Naive B cell (primary cell): ENCODE data around the gene CAPN9. TPM values are rescaled to one million over a fixed set of nuclear protein-coding genes. Genes with fewer than 3 reads are reported as not detected.

ENCODE experiments used
- ATAC-seq, 2 donors: fragments of 150-1000 bp; cut with Tn5 transposase; 2 replicates each; pipeline ENCODE4 v1.10.0; 2021; ENCODE audit warnings: low read depth in 2 of 2, mild to moderate bottlenecking in 2 of 2, moderate library complexity in 2 of 2
- DNase-seq: peaks from one replicate; pipeline ENCODE4 v3.0.0; 2022
- H3K27ac Mint-ChIP-seq, 6 donors: one replicate each; pipeline ENCODE4 v1.8.0; 2020 to 2022; ENCODE audit warnings: mild to moderate bottlenecking in 6 of 6, mixed read lengths in 6 of 6, moderate library complexity in 5 of 6, inconsistent platforms in 2 of 6
- H3K27me3 Mint-ChIP-seq, 3 donors: one replicate each; pipeline ENCODE4 v1.8.0; 2021 to 2022; ENCODE audit warnings: mixed read lengths in 3 of 3, mild to moderate bottlenecking in 1 of 3
- H3K36me3 Mint-ChIP-seq, 2 donors: one replicate each; pipeline ENCODE4 v1.8.0; 2020 to 2022; ENCODE audit warnings: mixed read lengths in 2 of 2, inconsistent platforms in 1 of 2, mild to moderate bottlenecking in 1 of 2
- H3K4me1 Mint-ChIP-seq, 3 donors: one replicate each; pipeline ENCODE4 v1.8.0; 2020 to 2022; ENCODE audit warnings: mixed read lengths in 3 of 3, inconsistent platforms in 1 of 3, mild to moderate bottlenecking in 1 of 3, moderate library complexity in 1 of 3
- H3K4me3 Mint-ChIP-seq, 8 donors: one replicate each; pipeline ENCODE4 v1.8.0; 2020 to 2022; ENCODE audit warnings: mild to moderate bottlenecking in 8 of 8, mixed read lengths in 8 of 8, moderate library complexity in 8 of 8, inconsistent platforms in 2 of 8
- H3K9me3 Mint-ChIP-seq, 7 donors: one replicate each; pipeline ENCODE4 v1.8.0; 2020 to 2022; ENCODE audit warnings: mixed read lengths in 7 of 7, mild to moderate bottlenecking in 5 of 7, inconsistent platforms in 2 of 7, moderate library complexity in 1 of 7
- polyA plus RNA-seq, 6 donors: library from polyadenylated mRNA; unstranded; fragments of 300-500 nt; fragmentation: Illumina TruSeq; gene quantifications; one replicate each; pipeline ENCODE4 v1.2.3, GENCODE V29; 2021; ENCODE audit warnings: low read depth in 6 of 6

The CAPN9 gene
- polyA plus RNA-seq, 6 donors from 2014 or later: not detected

DNA sequence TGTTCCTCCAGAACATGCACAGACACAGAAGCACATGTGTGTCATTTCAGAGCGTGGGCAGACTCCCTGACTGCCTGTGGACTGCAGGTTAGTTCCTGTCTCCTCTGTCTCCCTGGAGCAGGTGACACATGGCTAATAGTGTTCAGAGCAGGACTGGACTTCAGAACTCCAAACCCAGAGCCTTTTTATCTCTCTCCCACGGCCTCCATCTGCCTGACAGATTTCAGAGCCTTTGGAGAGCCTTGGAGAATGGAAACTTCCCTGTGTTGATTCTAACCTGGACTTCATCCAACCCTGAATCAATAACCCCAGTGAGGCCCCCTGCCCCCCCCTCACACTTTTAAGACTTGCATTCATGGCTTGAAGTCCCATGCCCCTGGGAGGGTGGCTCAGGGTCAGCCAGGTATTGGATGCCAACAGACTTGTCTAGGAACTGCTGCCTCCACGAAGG lies 76.8 kb downstream of the CAPN9 start:
- Mint-ChIP-seq H3K9me3 (no peaks in the 10 kb centered on the region), H3K4me3 (no peak overlapping the region), H3K27me3 (peaks cover 8 to 47% (median 37%) of the 10 kb centered on the region in 3 donors), H3K4me1 (no peaks in the 10 kb centered on the region), H3K27ac (no peak overlapping the region), H3K36me3 (no peaks in the 10 kb centered on the region)
- no peak for ATAC-seq
- no peak for DNase-seq

DNA sequence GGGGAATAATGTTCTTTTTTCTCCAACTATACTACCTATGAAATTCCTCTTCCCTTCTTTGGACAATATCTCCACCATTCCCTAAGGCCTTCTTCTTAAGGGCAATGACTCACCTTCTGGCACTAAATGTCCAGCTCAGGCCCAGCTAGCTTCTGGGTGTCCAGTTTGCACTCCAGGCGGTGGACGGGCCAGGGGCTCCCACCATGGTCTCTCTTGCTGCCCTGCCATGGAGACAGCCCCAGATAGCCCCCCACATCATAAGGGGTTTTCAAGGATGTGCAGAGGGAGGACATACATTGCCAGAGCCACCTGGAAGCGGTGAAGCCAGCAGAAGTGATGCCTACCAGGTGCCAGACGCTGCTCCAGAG lies 77.3 kb downstream of the CAPN9 start:
- H3K4me1 Mint-ChIP-seq: no peaks in the 10 kb centered on the region
- H3K27me3 Mint-ChIP-seq: peaks cover 6 to 42% (median 35%) of the 10 kb centered on the region in 3 donors
- no peaks in the 10 kb centered on the region for H3K36me3 Mint-ChIP-seq
- no peak overlapping the region for H3K4me3 Mint-ChIP-seq
- DNase-seq (no peak), ATAC-seq (no peak)
- H3K9me3 Mint-ChIP-seq: no peaks in the 10 kb centered on the region
- peak overlapping the region in 1 of 6 donors; percentile 43 for H3K27ac Mint-ChIP-seq

DNA sequence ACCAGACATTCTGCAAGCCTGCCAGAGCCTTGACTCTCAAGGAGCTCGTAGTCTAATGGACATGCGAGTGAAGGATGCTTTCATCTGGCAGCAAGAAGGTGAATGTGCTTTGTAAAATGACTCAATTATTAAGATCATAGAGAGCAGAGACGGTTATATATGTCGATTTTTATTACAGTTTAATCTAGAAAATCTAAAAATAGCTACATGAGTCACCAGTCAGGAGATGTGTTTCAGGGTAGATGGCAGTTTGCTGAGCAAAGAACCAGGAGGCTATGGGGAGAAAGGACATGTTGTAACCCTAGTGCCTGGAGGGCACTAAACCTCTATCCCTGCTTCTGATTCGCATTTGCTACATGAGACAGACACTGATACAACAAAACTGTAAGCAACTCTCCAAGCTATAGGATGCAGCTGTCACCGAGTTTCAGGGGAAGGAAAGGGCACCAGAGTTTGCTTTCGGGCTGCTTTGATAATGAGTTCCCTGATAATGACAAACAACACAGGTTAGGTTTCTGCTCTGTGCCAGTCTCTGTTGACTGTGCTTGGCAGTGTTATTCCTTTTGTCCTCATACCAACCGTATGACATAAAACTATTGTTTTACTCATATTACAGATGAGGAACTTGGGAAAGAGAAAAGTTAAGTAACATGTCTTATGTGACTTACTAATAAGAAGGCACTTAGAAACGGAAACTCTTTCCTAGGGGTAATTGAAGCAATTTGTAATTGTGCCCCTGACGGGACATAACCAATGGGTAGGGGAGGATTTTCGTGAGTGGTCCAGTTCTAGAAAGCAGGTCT lies 77.9 kb downstream of the CAPN9 start:
- no peak for DNase-seq
- peaks cover 6 to 36% (median 35%) of the 10 kb centered on the region in 3 donors for H3K27me3 Mint-ChIP-seq
- ATAC-seq: no peak
- H3K9me3 Mint-ChIP-seq: peaks cover 0 to under 1% (median 0%) of the 10 kb centered on the region in 7 donors
- H3K36me3 Mint-ChIP-seq: no peaks in the 10 kb centered on the region
- no peak overlapping the region for H3K4me3 Mint-ChIP-seq
- H3K27ac Mint-ChIP-seq: no peak overlapping the region
- H3K4me1 Mint-ChIP-seq: no peaks in the 10 kb centered on the region

DNA sequence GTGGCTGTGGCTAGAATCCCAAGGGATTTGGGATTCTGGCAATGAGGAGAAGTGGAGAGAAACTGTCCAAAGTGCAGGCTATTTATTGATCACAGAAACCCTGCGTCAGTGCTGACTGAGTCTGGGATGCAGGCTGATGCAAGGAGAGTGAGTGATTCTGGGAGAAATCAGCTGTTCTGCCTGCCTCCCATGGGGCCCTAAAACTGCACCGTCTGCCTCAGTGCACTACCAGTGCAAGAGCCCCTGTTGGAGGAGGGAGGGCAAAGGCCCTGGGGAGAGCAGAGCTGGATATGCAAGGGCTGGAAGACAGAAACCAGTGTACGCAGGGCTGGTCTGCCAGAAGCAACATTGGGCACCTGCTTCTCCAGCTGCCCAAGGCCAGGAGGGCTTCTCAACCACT lies 78.6 kb downstream of the CAPN9 start:
- peaks cover 1 to 36% (median 32%) of the 10 kb centered on the region in 3 donors for H3K27me3 Mint-ChIP-seq
- H3K4me1 Mint-ChIP-seq: no peaks in the 10 kb centered on the region
- peaks cover 0 to 7% (median 2%) of the 10 kb centered on the region in 7 donors for H3K9me3 Mint-ChIP-seq
- no peak overlapping the region for H3K27ac Mint-ChIP-seq
- ATAC-seq: no peak
- H3K36me3 Mint-ChIP-seq: peaks cover 2 to 5% of the 10 kb centered on the region in 2 donors
- DNase-seq: no peak
- H3K4me3 Mint-ChIP-seq: no peak overlapping the region

DNA sequence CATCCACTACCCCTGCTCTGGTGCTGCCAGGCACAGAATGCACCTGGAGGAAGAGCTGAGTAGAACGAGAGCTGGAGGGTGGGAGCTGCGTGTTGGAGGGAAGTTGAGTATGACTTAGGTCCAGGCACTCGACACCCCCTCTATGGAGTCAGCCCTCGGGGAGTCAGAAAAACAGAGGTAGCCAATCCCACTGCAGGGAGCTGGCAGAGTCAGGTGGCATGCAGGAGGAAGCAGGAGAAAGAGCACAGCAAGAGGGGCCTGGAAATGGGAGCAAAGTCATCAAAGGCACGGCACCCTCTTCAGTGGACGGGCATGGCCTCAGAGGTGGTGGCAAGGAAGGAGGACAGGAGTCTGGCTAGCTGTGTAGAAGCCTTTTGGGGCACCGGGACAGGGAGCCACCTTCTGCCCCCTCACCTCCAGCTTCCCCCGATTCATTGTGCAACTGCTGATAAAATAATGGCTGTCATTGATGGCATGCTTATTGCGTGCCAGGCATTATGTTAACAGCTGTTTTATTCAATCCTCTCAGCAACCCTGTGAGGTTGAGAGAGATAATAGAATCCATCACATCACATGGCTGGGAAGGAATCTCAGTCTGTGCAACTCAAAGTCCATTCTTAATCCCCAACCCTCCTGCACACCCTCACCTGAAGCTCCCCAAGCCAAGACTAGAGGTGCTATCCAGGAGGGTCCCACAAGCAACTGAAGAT lies 79.1 kb downstream of the CAPN9 start:
- no peak overlapping the region for H3K27ac Mint-ChIP-seq
- H3K27me3 Mint-ChIP-seq: peaks cover 0 to 36% (median 26%) of the 10 kb centered on the region in 3 donors
- no peak overlapping the region for H3K4me3 Mint-ChIP-seq
- H3K9me3 Mint-ChIP-seq: peaks cover 0 to 12% (median 4%) of the 10 kb centered on the region in 7 donors
- H3K36me3 Mint-ChIP-seq: peaks cover 5 to 9% of the 10 kb centered on the region in 2 donors
- ATAC-seq (no peak), DNase-seq (no peak)
- no peaks in the 10 kb centered on the region for H3K4me1 Mint-ChIP-seq

DNA sequence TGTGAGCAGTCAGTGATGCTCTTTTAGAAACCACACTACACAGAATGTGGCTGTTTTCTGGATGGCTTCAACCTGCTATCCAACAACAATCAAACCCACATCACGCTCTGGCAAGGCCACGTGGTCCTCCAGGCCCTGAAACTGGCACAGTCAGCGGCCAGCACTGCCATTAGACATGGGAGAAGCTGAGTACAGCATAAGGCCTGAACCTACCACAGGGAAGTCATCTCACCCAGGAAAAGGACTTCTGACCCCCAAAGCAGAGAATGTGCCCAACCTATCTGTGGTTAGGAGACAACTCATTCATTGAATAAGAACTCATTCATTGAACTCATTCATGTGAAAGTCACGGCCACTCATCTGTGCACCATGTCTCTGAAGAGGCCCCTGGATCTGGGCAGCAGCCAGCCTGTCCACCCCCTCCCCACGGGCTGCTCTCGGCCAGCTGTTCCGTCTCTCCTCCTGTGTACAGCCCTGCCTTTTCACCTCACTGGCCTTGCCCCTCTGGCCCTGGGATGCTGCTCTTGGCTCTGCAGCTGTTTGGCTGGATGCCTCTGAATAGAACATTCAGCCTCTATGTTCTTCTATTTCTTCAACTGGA lies 80.0 kb downstream of the CAPN9 start:
- Mint-ChIP-seq H3K27me3 (peaks cover 0 to 32% (median 25%) of the 10 kb centered on the region in 3 donors), H3K4me3 (no peak overlapping the region), H3K36me3 (peaks cover 5 to 15% of the 10 kb centered on the region in 2 donors), H3K9me3 (peaks cover 4 to 21% (median 6%) of the 10 kb centered on the region in 7 donors), H3K27ac (no peak overlapping the region), H3K4me1 (no peaks in the 10 kb centered on the region)
- DNase-seq (no peak), ATAC-seq (no peak)

DNA sequence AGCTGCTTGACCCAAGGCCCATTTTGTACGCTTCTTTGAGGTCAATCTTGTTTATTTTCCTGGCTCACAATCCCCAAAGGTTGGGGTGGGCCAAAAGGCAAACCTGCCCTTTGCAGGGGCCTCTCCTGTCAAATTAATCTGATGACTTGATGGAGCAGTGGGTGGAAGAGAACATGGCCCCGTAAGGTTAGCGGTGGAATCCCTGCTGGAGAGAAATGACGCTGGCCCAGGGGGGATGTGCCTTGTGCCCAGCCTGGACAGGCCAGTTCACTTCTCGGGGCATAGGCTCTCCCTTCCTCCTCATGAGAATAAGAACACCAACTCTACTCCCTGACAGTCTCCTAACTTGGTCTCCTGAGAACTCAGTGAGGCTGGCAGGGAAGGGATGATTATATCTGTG lies 80.6 kb downstream of the CAPN9 start:
- Mint-ChIP-seq H3K27me3 (peaks cover 0 to 32% (median 31%) of the 10 kb centered on the region in 3 donors), H3K4me3 (no peak overlapping the region), H3K4me1 (no peaks in the 10 kb centered on the region), H3K9me3 (peaks cover 4 to 24% (median 6%) of the 10 kb centered on the region in 7 donors), H3K36me3 (peaks cover 5 to 17% of the 10 kb centered on the region in 2 donors), H3K27ac (no peak overlapping the region)
- DNase-seq (no peak), ATAC-seq (no peak)

DNA sequence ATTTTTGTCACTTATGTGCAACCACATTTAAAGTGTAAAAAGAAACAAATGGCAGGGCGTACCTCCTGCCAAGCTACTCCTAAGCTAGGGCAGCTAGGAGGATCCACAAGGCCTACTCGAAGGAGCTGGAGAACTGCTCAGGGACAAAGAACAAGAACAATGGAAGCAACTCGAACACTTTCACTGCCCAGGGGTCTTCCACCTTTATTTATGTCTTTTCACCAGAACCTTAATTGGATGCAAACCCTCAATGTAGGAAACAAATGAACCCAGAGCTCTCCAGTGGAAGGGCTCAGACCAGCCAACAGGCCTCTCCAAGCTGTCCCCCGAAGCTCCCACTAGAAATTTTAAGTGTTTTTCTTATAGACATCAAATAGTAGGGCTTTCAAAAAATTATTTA lies 81.2 kb downstream of the CAPN9 start:
- H3K27ac Mint-ChIP-seq: no peak overlapping the region
- H3K4me1 Mint-ChIP-seq: no peaks in the 10 kb centered on the region
- no peak for DNase-seq
- ATAC-seq: no peak
- H3K27me3 Mint-ChIP-seq: peaks cover 0 to 36% (median 32%) of the 10 kb centered on the region in 3 donors
- H3K9me3 Mint-ChIP-seq: peaks cover 4 to 24% (median 6%) of the 10 kb centered on the region in 7 donors
- no peak overlapping the region for H3K4me3 Mint-ChIP-seq
- peaks cover 5 to 17% of the 10 kb centered on the region in 2 donors for H3K36me3 Mint-ChIP-seq

DNA sequence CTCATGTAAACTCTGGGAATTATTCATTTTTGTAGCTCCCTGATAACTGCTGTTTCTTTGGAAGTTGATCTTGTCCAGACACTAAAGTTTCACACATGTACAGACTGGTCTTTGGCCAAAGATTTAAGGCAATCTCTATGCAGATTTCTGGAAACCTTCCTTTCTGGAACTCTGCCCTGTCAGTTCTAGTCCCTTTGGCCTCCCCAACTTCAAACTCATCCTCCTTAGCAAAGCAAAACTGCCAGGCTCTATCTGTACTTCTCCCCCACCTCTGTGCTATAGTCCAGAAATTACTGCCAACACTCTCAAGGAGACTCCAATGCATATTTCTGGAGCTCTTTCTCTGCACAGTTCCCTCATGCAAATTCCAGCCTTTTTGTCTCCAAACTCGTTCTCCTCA lies 84.6 kb downstream of the CAPN9 start:
- Mint-ChIP-seq H3K27me3 (peaks cover 4 to 37% (median 33%) of the 10 kb centered on the region in 3 donors), H3K36me3 (peaks cover 5 to 17% of the 10 kb centered on the region in 2 donors), H3K9me3 (peaks cover 4 to 24% (median 6%) of the 10 kb centered on the region in 7 donors), H3K27ac (no peak overlapping the region), H3K4me1 (no peaks in the 10 kb centered on the region), H3K4me3 (no peak overlapping the region)
- DNase-seq: no peak
- ATAC-seq: no peak

DNA sequence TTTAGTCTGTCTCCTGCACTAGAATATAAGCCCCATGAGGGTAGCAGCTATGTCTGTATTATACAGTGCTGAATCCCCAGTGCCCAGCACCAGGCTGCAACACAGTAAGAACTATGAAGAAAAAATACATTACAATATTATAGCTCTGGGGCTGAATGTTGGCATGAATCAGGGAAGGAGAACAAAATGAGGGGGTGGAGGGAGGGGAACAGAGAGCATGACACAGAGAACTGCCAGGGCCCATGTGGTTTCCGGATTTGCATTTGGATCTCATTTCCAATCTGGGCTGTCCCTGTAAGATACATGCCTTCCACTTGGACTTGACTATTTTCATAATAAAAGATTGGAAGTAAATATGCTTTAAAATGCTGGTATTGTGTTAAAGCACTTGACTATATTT lies 85.3 kb downstream of the CAPN9 start:
- ATAC-seq: no peak
- H3K9me3 Mint-ChIP-seq: peaks cover 4 to 24% (median 6%) of the 10 kb centered on the region in 7 donors
- no peak for DNase-seq
- no peak overlapping the region for H3K4me3 Mint-ChIP-seq
- H3K27ac Mint-ChIP-seq: no peak overlapping the region
- peaks cover 4 to 37% (median 28%) of the 10 kb centered on the region in 3 donors for H3K27me3 Mint-ChIP-seq
- no peaks in the 10 kb centered on the region for H3K4me1 Mint-ChIP-seq
- H3K36me3 Mint-ChIP-seq: peaks cover 5 to 17% of the 10 kb centered on the region in 2 donors

DNA sequence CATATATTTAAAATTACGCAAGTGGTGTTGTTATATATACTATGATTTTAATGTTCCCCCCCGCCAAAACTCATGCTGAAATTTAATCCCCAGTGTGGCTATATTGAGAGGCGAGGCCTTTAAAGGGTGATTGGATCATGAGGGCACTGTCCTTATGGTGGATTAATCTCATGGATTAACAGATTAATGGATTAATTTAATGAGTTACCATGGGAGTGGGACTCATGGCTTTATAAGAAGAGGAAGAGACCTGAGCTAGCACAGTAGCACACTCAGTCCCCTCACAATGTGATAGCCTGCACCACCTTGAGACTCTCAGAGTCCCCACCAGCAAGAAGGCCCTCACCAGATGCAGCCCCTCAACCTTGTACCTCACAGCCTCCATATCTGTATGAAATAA lies 86.3 kb downstream of the CAPN9 start:
- H3K4me3 Mint-ChIP-seq: no peak overlapping the region
- peaks cover 9 to 17% of the 10 kb centered on the region in 2 donors for H3K36me3 Mint-ChIP-seq
- H3K27ac Mint-ChIP-seq: no peak overlapping the region
- peaks cover 4 to 37% (median 26%) of the 10 kb centered on the region in 3 donors for H3K27me3 Mint-ChIP-seq
- no peak for ATAC-seq
- DNase-seq: no peak
- H3K9me3 Mint-ChIP-seq: peaks cover 4 to 24% (median 6%) of the 10 kb centered on the region in 7 donors
- no peaks in the 10 kb centered on the region for H3K4me1 Mint-ChIP-seq

DNA sequence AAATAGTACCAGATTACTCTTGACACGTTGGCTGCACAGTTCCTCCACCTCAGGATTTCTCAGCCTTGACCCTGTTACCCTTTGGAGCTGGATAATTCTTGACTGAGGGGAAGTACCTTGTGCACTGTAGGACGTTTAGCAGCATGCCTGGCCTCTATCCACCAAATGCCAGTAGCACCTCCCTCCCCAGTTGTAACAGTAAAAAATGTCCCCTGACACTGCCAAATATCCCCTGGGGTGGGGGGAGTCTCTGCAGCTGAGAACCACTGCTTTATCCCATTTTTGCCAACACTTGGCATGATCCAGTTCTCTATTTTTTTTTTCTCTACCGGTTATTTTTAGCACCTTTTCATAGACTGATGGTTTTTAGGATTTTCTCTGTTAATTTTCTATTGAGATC lies 87.1 kb downstream of the CAPN9 start:
- no peak for ATAC-seq
- H3K4me1 Mint-ChIP-seq: no peaks in the 10 kb centered on the region
- DNase-seq: no peak
- H3K36me3 Mint-ChIP-seq: peaks cover 14 to 17% of the 10 kb centered on the region in 2 donors
- H3K4me3 Mint-ChIP-seq: no peak overlapping the region
- H3K27ac Mint-ChIP-seq: no peak overlapping the region
- H3K27me3 Mint-ChIP-seq: peaks cover 4 to 37% (median 26%) of the 10 kb centered on the region in 3 donors
- peaks cover 4 to 24% (median 6%) of the 10 kb centered on the region in 7 donors for H3K9me3 Mint-ChIP-seq

DNA sequence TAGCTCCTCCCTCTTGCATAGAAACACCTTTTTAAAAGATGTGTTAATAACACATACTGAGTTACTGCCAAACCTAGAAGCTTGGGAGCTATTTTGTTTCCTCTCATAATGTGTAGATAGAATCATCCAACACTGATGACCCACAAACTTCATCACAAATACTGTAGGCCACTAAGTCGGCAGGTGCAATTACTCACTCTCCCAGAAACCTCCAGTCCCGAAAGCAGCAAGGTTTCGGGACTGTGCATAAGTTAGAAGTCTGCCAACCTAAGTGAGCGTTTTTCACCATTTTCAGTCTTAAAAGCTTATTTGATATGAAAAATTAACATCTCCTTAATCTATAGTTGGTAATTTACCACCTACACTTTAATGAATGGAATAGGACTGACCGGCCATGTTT lies 89.2 kb downstream of the CAPN9 start:
- H3K27ac Mint-ChIP-seq: no peak overlapping the region

More for the DNA sequence above, 89.2 kb downstream of the CAPN9 start:
- peaks cover 8 to 10% of the 10 kb centered on the region in 2 donors for H3K36me3 Mint-ChIP-seq
- H3K4me1 Mint-ChIP-seq: no peaks in the 10 kb centered on the region
- H3K4me3 Mint-ChIP-seq: no peak overlapping the region
- H3K9me3 Mint-ChIP-seq: peaks cover 0 to 11% (median 4%) of the 10 kb centered on the region in 7 donors
- DNase-seq: no peak
- no peak for ATAC-seq
- H3K27me3 Mint-ChIP-seq: peaks cover 4 to 37% (median 17%) of the 10 kb centered on the region in 3 donors
